ENCODE results near the gene ELAVL1. TPM values are rescaled to one million over a fixed set of nuclear protein-coding genes. Genes with fewer than 3 reads are reported as not detected.

ELAVL1 gene
- total and polyA plus RNA-seq, 2 of the 13 experiments (the other 11 are each of a cell fraction or from before 2014, with no cell fraction given): 27.9 to 38.4 TPM

DNA sequence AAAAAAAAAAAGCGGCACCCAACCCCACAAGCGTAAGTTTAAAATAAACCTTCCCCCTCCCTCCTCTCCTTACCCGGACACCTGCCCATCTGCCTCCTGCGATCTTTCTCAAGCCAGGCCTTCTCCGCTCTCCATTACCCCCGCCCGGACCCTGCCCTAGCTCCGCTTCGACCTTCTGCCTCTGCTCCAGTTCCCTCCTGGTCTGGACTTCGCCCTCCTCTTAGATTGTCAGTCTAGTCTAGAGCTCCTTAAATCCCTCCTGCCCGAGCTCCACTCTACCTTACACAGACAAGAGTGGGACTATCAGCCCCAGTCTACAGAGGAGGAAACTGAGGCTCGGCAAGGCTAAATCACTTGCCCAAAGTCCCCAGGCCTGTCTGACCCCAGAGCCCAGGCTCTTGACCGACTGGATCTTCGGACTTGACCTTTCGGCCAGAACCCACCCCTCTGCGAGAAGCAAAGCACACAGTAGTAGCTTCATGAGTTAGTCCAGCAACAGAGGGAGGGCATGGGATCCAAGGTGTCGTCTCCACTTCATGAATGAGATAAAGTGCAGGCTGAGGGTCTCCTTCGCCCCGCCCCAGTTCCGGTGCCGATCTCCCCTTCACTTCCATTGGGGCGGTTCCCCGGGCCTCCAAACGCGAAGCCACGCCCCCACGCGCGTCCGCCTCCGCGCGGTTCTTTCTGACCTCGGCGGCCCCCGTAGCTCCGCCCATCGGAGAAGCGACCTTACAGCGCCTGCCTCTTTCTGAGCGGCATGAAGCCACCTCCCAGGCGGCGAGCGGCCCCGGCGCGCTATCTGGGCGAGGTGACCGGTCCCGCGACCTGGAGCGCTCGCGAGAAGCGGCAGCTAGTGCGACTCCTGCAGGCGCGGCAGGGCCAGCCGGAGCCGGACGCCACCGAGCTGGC is 85.6 kb downstream of the ELAVL1 start, which contains the start of gene SNAPC2 (continued):
- TF ChIP-seq FOXA3 (CRISPR knock-in tag; IDR thresholded peaks at IDR 0.05) (peak; percentile 39), KLF6 (CRISPR knock-in tag; IDR thresholded peaks at IDR 0.05) (peak; percentile 60; the same call in 1 of the 2 replicates), ZNF724P (CRISPR knock-in tag; IDR thresholded peaks at IDR 0.05; ENCODE audit: borderline replicate concordance) (no peak; the same call in 1 of the 2 replicates), NFE2 (CRISPR knock-in tag; IDR thresholded peaks at IDR 0.05) (no peak), ZNF556 (CRISPR knock-in tag; IDR thresholded peaks at IDR 0.05; ENCODE audit: borderline replicate concordance) (peak; percentile 66; the same call in 1 of the 2 replicates), GATAD2A (CRISPR knock-in tag; IDR thresholded peaks at IDR 0.05) (peak; percentile 45), ZNF430 (CRISPR knock-in tag; IDR thresholded peaks at IDR 0.05) (peak; percentile 77; the same call in 1 of the 2 replicates), GABPB1 (CRISPR knock-in tag; IDR thresholded peaks at IDR 0.05) (peak; percentile 85), ZNF780A (CRISPR knock-in tag; IDR thresholded peaks at IDR 0.05) (no peak), NR2F6 (IDR thresholded peaks at IDR 0.05) (peak; percentile 47; the same call in 1 of the 2 replicates), NR2F6 (CRISPR knock-in tag; IDR thresholded peaks at IDR 0.05) (peak; percentile 54), PCBP1 (IDR thresholded peaks at IDR 0.05; ENCODE audit: borderline replicate concordance, low read depth, low read length) (0 out of 2 replicates have a peak, but pooled peaks have one; percentile 26), MAZ (IDR thresholded peaks at IDR 0.05; ENCODE audit: borderline replicate concordance, low read depth, low read length) (peak; percentile 19; the same call in 1 of the 2 replicates), MAZ (CRISPR knock-in tag; IDR thresholded peaks at IDR 0.05; ENCODE audit: low read depth) (peak; percentile 66; the same call in 1 of the 2 replicates), ZNF816 (CRISPR knock-in tag; IDR thresholded peaks at IDR 0.05; ENCODE audit: borderline replicate concordance) (peak; percentile 65; the same call in 1 of the 2 replicates), HIVEP1 (CRISPR knock-in tag; IDR thresholded peaks at IDR 0.05) (no peak), SETDB1 (CRISPR knock-in tag; IDR thresholded peaks at IDR 0.05; ENCODE audit: borderline replicate concordance) (no peak), ARNT (IDR thresholded peaks at IDR 0.05) (no peak), MEIS1 (CRISPR knock-in tag; IDR thresholded peaks at IDR 0.05; ENCODE audit: borderline replicate concordance) (0 out of 2 replicates have a peak, but pooled peaks have one; percentile 45), FOXP1 (IDR thresholded peaks at IDR 0.05) (no peak), FOXP1 (CRISPR knock-in tag; IDR thresholded peaks at IDR 0.05) (no peak), FOXC1 (CRISPR knock-in tag; IDR thresholded peaks at IDR 0.05; ENCODE audit: borderline replicate concordance) (0 out of 2 replicates have a peak, but pooled peaks have one; percentile 39), ISL2 (CRISPR knock-in tag; IDR thresholded peaks at IDR 0.05) (peak; percentile 53; the same call in 1 of the 2 replicates), CBX5 (CRISPR knock-in tag; IDR thresholded peaks at IDR 0.05; ENCODE audit: borderline replicate concordance) (0 out of 2 replicates have a peak, but pooled peaks have one; percentile 34)
- TF ChIP-seq, protein P1, sequence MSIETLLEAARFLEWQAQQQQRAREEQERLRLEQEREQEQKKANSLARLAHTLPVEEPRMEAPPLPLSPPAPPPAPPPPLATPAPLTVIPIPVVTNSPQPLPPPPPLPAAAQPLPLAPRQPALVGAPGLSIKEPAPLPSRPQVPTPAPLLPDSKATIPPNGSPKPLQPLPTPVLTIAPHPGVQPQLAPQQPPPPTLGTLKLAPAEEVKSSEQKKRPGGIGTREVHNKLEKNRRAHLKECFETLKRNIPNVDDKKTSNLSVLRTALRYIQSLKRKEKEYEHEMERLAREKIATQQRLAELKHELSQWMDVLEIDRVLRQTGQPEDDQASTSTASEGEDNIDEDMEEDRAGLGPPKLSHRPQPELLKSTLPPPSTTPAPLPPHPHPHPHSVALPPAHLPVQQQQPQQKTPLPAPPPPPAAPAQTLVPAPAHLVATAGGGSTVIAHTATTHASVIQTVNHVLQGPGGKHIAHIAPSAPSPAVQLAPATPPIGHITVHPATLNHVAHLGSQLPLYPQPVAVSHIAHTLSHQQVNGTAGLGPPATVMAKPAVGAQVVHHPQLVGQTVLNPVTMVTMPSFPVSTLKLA (IDR thresholded peaks at IDR 0.05): peak; percentile 9; the same call in 1 of the 2 replicates
- TF ChIP-seq, protein P2, sequence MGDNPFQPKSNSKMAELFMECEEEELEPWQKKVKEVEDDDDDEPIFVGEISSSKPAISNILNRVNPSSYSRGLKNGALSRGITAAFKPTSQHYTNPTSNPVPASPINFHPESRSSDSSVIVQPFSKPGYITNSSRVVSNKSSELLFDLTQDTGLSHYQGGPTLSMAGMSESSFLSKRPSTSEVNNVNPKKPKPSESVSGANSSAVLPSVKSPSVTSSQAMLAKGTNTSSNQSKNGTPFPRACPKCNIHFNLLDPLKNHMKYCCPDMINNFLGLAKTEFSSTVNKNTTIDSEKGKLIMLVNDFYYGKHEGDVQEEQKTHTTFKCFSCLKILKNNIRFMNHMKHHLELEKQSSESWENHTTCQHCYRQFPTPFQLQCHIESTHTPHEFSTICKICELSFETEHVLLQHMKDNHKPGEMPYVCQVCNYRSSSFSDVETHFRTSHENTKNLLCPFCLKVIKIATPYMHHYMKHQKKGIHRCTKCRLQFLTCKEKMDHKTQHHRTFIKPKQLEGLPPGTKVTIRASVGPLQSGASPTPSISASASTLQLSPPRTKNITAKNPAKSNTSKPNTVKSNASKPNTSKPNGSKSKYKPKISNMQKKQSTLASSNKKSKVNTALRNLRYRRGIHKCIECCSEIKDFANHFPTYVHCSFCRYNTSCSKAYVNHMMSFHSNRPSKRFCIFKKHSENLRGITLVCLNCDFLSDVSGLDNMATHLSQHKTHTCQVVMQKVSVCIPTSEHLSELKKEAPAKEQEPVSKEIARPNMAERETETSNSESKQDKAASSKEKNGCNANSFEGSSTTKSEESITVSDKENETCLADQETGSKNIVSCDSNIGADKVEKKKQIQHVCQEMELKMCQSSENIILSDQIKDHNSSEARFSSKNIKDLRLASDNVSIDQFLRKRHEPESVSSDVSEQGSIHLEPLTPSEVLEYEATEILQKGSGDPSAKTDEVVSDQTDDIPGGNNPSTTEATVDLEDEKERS (CRISPR knock-in tag; IDR thresholded peaks at IDR 0.05): no peak
- TF ChIP-seq, protein P3, sequence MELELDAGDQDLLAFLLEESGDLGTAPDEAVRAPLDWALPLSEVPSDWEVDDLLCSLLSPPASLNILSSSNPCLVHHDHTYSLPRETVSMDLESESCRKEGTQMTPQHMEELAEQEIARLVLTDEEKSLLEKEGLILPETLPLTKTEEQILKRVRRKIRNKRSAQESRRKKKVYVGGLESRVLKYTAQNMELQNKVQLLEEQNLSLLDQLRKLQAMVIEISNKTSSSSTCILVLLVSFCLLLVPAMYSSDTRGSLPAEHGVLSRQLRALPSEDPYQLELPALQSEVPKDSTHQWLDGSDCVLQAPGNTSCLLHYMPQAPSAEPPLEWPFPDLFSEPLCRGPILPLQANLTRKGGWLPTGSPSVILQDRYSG (CRISPR knock-in tag; IDR thresholded peaks at IDR 0.05): no peak
